Measurements from ENCODE around the gene WDFY4. TPM values are rescaled to one million over a fixed set of nuclear protein-coding genes. Genes with fewer than 3 reads are reported as not detected.

The WDFY4 gene
- total and polyA plus RNA-seq, 4 donors, result 0.57 to 7.1 (median 2.0) TPM

- H3K9ac ChIP-seq (ENCODE audit: low read depth in 1 of 2, low read length in 2 of 2), result no peak overlapping the region
- no peaks in the 10 kb centered on the region for H3K27me3 ChIP-seq (ENCODE audit: control insufficient read depth in 4 of 4, insufficient read depth in 4 of 4, low read length in 3 of 4)
- no peaks in the 10 kb centered on the region for H3K36me3 ChIP-seq (ENCODE audit: control insufficient read depth in 4 of 4, insufficient read depth in 3 of 4, low read depth in 1 of 4, low read length in 3 of 4)
- no peaks in the 10 kb centered on the region for H3K9me3 ChIP-seq (ENCODE audit: control insufficient read depth in 4 of 4, low read length in 3 of 4)
- no peak overlapping the region for H3K4me3 ChIP-seq (ENCODE audit: low read depth in 1 of 3, low read length in 3 of 3)
- TF ChIP-seq SP1 (IDR thresholded peaks at IDR 0.05) (no peak), EGR1 (IDR thresholded peaks at IDR 0.05; ENCODE audit: low read depth in 2 of 2) (no peak), NR2F2 (IDR thresholded peaks at IDR 0.05) (no peak), GABPA (IDR thresholded peaks at IDR 0.05 in 1 of 2, conservative IDR thresholded peaks at IDR 0.05 in 1 of 2) (no peak), ATF3 (IDR thresholded peaks at IDR 0.05) (no peak), MAX (IDR thresholded peaks at IDR 0.05) (no peak), RAD21 (IDR thresholded peaks at IDR 0.05) (no peak), HNF4G (IDR thresholded peaks at IDR 0.05) (no peak), HNF4A (conservative IDR thresholded peaks at IDR 0.05) (no peak), JUND (IDR thresholded peaks at IDR 0.05) (no peak), FOXA2 (IDR thresholded peaks at IDR 0.05) (no peak), RXRA (IDR thresholded peaks at IDR 0.05) (no peak), ZBTB33 (IDR thresholded peaks at IDR 0.05) (no peak), FOXA1 (IDR thresholded peaks at IDR 0.05) (no peak), CTCF (IDR thresholded peaks at IDR 0.05; ENCODE audit: low read depth, low read length, missing input control) (no peak), YY1 (IDR thresholded peaks at IDR 0.05) (no peak)
- H3K27ac ChIP-seq (ENCODE audit: low read depth in 1 of 2, low read length in 2 of 2), result no peak overlapping the region
- 93% methylated on average over 4 of the region's 4 CpGs for WGBS
- DNase-seq (ENCODE audit: low spot score), result no peak
- no peaks in the 10 kb centered on the region for H3K4me1 ChIP-seq (ENCODE audit: control insufficient read depth in 4 of 4, insufficient read depth in 4 of 4, low read length in 3 of 4)
These were observed 11.8 kb downstream of the WDFY4 start for GRCh38 chr10:48696535-48696873.

- 90% methylated on average over 5 of the region's 5 CpGs for WGBS
- Histone ChIP-seq H3K4me3 (ENCODE audit: low read depth in 1 of 3, low read length in 3 of 3) (no peak overlapping the region), H3K27me3 (ENCODE audit: control insufficient read depth in 4 of 4, insufficient read depth in 4 of 4, low read length in 3 of 4) (no peaks in the 10 kb centered on the region), H3K27ac (ENCODE audit: low read depth in 1 of 2, low read length in 2 of 2) (no peak overlapping the region), H3K9me3 (ENCODE audit: control insufficient read depth in 4 of 4, low read length in 3 of 4) (no peaks in the 10 kb centered on the region), H3K9ac (ENCODE audit: low read depth in 1 of 2, low read length in 2 of 2) (no peak overlapping the region), H3K4me1 (ENCODE audit: control insufficient read depth in 4 of 4, insufficient read depth in 4 of 4, low read length in 3 of 4) (no peaks in the 10 kb centered on the region), H3K36me3 (ENCODE audit: control insufficient read depth in 4 of 4, insufficient read depth in 3 of 4, low read depth in 1 of 4, low read length in 3 of 4) (no peaks in the 10 kb centered on the region)
- TF ChIP-seq ATF3 (IDR thresholded peaks at IDR 0.05) (no peak), FOXA1 (IDR thresholded peaks at IDR 0.05) (no peak), RAD21 (IDR thresholded peaks at IDR 0.05) (no peak), ZBTB33 (IDR thresholded peaks at IDR 0.05) (no peak), EGR1 (IDR thresholded peaks at IDR 0.05; ENCODE audit: low read depth in 2 of 2) (no peak), TAF1 (conservative IDR thresholded peaks at IDR 0.05) (no peak), SP1 (IDR thresholded peaks at IDR 0.05) (no peak)
- DNase-seq (ENCODE audit: low spot score), result no peak
These were observed 12.4 kb downstream of the WDFY4 start for GRCh38 chr10:48697091-48697490.

All from liver (tissue), 9 donors.